HG03095 (cell line): Measurements from ENCODE around the gene GPR146.
A peak's percentile ranks its signal among the peaks of the same experiment; 100 is the strongest.
"Not testable (repeated sequence)": the region's sequence is repeated elsewhere in the genome, so short reads cannot be mapped to it uniquely, and the experiment has no call there.

Experiments
- ATAC-seq: cut with Tn5 transposase; IDR thresholded peaks from one replicate; pipeline ENCODE4 v1.9.1; 2021; ENCODE audit warnings: moderate library complexity; ENCODE audit not compliant: unreplicated experiment

The GPR146 gene

DNA sequence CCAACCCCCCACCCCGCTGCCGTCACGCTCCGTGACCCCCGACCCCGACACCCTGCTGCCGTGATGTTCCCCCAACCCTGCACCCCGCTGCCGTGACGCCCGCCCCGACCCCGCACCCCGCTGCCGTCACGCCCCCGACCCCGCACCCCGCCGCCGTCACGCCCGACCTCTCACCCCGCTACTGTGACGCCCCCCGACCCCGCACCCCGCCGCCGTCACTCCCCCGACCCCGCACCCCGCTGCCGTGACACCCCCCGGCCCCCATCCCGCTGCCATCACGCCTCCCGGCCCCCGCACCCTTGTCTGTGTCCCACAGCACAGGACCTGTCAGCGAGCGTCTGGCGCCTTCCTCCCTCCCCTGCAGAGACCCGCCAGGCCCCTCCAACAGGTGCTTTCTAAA lies 29.7 kb downstream of the GPR146 start:
- not testable (repeated sequence) for ATAC-seq

DNA sequence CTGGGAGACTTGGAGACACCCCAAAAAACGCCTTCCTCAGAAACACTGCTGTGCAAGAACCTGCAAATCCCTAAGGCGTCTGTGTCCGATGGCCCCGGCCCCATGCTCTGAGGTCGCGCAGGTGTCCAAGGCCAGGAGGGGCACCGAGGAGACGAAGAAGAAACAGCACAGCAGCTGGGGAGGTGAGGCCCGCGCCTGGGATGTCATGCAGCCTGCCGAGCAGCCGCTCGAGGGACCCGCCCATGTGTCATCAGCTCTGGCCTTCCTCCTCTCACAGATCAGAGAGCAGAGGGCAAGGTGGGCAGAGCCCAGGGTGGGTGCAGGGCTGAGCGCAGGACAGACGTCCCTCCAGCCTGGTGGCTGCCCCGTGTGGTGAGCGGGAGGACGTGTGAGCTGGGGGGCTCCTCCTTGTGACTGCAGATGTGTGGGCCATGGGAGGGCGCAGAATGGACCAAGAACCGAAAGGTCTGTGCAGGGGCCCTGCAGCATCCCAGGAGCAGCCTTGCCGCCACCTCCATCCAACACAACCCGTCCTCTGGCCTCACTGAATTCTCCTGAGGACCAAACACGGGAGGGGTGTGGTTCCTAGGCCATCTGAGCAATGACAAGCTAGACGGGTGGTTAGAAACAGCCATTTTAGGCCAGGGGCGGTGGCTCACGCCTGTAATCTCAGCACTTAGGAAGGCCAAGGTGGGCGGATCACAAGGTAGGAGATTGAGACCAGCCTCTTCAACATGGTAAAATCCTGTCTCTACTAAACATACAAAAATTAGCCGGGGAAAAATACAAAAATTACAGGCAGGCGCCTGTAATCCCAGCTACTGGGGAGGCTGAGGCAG lies 30.5 kb downstream of the GPR146 start:
- ATAC-seq = no peak

DNA sequence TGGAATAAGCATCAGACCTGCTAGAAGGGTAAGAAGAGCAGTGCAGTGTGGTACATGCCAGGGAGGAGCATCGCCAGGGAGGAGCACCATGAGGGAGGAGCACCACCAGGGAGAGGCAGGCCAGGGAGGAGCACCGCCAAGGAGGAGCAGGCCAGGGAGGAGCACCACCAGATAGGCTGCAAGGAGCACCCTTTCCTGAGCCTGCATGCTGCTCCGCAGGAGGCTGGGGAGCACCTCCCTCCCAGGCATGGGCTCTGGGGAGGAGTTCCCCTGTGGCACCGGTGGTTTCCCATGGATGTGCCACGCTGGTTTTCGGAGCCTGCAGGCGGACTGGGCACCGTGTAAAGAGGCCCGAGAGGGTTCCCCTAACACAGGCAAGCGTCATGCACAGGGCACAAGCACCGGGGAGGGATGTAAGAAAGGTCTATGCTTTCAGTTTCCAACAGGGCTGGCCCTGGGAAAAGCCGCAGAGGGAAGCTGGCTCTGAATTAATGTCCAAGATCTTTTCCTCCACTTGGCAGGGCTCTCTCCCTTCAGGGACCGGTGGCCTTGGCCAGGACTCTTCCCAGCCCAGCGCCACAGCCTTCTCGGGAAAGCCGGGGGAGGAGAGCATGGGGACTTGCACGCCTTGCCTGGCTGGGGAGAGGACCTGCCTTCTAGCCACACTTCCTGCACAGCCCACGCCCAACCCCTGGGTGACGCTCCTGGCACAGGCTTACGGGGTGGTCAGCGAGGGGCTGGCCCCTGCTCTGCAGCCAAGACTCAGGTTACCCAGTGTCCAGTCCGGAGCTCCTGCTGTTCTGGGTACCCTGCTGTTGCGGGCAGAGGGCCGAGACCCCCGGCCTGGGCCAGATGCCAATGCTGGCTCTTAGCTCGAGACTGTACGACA lies 32.1 kb downstream of the GPR146 start:
- no peak for ATAC-seq

DNA sequence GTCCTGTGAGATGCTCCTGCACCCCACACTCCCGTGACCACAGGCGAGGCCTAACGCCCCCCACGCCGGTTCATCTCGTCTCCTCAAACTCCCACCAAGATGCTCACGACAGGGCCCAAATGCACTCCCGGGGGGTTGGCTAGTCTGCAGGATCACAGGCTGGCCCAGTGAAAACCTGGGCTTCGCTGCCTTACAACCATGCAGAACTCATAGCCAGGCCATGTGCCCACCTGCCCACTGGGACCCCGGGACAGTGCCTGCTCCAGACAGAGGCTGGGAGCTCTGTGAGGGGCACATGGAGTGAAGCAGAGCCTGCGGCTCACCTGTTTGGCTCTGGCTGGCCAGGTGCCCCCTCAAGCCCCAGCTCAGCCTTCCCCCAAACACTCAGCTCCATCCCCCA lies 34.2 kb downstream of the GPR146 start:
- ATAC-seq = no peak

DNA sequence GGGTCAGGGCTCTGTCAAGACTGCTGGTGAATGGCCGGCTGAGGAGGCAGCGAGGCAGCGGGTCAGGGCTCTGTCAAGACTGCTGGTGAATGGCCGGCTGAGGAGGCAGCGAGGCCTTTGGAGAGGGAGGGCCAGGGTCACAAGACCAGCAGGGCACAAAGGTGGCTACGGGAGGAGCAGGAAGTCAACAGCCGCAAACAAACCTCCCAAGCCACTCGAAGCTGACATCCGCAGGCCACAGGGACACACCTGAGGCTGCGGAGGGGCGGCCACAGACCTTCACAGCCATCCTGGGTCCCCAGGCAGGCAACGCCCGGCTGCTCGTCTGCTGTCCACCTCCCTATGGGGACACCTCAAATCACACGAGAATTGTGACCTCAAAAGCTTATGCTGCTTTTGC lies 34.6 kb downstream of the GPR146 start:
- no peak for ATAC-seq

DNA sequence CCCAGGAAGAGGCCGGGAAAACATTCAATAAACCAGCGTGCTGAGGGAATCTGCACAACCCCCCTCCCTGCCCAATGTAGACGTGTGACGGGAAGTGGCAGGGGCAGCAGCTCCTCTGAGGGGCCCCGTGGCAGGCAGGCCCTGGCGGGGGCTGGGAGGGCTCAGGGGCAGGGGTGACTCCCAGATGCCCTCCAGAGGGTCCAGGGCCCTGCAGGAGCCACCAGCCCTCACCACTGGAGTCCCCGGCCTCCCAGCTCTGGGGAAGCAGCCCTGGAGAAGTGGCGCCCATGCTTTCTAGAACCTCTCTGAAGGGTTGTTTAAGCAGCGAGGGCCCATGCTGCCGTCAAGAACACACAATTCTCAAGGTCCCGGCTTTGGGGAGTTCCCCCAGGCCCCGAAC lies 35.2 kb downstream of the GPR146 start:
- no peak for ATAC-seq

DNA sequence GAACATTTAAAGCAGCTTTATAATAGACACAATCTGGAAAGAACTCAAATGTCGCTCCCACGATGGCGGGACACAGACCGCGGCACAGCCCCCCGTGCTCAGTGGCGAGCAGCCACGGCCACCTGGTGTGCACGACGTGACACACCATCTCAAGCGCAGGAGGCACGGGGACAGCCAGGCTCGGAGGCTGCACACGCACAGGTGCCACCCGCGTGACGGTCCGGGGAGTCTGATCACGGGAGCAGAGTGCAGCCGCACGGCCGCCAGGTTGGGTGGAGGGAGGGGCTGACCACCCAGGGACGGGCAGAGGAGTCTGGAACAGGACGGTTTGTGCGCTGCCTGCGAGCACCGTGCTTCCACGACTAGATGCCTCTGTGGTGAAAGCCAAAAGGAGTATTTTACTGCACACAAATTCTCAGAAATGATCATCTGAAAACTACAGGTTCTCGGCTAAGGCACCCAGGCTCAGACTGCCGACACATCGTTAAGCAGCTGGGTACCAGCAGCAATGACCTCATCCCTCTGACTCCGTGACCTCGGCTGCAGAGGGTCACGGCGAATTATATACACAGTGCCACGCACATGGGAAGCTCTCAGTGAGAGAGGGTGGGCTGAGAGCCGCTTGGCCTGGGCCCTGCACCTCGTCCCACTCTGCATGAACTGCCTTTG lies 36.0 kb downstream of the GPR146 start:
- ATAC-seq = no peak

DNA sequence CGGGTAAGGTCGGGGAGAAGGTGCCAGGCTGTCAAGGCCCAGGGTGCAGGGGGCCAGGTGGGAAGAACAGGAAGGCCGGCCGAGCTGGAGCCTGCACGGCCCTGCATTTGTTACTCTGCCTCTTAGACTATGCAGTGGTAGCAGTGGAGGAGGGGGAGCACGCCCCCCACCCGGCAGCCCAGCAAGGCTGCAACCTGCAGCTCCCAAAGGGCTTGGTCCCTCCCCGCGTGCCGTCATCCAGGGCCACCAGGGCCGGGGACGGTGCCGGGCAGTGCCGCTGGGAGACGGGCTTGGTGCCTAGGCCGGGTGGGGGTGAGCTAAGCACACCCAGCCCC lies 36.5 kb downstream of the GPR146 start:
- no peak for ATAC-seq

DNA sequence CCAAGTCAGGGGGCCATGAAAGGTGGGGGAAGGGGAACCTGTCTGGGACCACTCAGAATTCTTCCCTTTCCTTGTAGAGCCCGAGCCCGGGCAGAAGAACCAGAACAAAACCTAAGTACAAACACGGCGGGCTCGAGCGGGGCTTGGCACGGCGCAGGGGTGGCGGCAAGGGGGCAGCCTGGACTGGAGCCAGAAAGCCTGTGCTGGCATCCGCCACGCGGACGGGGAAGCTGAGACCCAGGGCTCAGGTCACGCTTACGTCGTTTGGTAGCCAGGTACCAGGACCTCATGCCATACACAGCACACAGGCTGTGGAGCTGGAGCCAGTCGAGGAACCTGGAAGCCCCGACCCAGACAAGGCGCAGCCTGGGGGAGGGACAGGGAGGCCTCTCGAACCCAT lies 37.0 kb downstream of the GPR146 start:
- no peak for ATAC-seq

DNA sequence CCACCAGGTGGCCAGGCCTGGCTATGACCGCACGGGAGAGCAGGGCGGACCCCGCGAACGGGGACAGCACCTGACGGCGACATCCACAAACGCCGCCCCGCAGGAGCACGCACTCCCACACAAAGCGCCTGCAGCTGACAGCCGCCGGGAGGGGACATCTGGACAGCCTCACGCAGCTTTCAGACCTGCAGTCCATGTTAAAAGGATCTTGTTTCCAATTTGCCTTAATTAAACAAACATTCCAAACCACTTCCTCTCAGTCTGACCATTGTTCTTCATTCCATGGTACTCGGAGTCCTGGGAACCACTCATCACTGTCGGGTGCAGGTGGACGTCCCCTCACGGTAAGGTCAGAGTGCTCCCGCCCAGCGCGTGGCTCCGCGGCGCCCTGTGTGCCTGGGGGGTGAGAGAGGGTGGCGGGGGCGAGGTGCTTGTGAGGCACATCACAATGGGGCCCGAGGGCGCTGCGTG lies 37.6 kb downstream of the GPR146 start:
- ATAC-seq = no peak

DNA sequence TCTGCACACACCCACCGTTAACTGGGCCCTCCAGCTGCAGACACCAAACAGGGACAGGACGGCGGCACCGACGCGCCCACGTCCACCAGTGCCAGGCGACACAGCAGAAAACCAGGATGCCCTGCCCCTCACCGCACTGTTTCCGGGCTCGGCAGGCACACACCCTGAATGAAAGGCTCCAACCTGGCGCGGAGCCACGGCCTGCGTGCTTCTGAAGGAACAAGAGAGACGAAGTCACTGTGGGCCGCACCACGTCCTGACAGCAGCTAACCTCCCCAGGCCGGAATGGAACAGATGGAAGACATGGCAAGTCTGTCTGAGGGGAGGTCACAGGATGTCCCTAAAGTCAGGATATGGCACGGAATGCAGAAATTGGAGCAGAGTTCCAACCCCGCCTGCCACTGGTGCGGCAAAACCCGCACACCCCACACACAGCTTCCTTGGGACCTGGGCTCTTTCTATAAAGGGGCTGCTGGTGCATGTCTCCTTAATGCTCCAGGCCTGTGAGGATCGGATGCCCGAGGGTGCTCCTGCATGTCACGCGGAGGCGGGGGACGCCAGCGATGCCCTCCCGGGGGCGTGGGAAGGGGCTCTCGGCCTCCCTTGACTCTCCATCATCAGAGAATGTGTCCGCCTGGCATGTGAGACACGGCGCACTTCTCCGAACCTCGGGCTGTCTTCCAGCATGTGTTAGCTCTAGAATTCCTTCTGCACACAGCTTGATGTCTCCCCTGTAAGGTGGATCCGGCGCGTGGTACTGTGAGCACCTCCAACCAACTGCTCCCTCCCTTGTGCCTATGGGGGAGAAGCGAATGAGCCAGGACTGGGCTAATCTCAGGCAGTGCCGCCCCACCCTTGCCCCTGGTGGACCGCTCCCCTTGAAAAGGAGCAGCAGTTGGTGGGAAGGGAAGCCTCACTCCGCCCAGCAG lies 39.6 kb downstream of the GPR146 start:
- no peak for ATAC-seq

DNA sequence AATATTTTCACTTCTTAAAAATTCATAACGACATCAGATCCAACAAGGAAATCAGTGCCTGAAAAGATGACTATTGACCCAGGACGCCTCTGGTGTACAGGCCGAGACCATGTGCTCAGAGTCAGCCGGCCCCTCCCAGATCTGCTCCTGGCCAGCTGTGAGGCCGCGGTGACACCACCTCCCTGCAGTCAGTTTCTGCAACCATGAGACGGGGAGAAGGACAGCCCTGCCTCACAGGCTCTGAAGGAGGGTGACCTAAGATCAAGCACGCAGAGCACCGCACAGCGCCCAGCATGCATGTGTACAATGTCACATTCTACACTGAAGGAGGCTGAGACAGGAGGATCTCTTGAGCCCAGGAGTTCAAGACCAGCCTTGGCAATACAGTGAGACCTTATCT lies 40.9 kb downstream of the GPR146 start:
- no peak for ATAC-seq

DNA sequence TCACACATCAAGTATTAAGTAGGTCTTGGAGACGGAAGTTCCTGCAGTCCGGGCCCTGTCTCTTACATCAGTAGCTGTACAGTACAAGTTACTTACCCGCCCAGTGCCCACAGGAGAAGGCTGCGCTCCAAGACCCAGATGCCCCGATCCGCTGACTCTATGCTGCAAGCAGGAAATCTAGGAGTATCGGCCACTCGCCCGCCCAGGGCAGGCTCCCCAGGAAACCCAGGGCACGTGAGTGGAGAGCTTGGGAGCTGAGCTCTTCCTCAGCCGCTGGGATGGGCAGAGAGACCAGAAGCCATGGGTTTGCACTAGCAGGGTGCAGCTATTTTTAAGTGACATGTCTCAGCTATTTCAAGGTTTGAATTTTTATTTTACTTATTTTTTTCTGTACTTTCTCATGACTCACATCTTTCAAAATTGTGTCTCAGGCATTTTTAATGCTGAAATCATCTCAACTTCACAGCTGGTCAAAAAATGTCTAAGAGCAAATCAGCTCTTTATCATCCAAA lies 41.6 kb downstream of the GPR146 start:
- no peak for ATAC-seq

DNA sequence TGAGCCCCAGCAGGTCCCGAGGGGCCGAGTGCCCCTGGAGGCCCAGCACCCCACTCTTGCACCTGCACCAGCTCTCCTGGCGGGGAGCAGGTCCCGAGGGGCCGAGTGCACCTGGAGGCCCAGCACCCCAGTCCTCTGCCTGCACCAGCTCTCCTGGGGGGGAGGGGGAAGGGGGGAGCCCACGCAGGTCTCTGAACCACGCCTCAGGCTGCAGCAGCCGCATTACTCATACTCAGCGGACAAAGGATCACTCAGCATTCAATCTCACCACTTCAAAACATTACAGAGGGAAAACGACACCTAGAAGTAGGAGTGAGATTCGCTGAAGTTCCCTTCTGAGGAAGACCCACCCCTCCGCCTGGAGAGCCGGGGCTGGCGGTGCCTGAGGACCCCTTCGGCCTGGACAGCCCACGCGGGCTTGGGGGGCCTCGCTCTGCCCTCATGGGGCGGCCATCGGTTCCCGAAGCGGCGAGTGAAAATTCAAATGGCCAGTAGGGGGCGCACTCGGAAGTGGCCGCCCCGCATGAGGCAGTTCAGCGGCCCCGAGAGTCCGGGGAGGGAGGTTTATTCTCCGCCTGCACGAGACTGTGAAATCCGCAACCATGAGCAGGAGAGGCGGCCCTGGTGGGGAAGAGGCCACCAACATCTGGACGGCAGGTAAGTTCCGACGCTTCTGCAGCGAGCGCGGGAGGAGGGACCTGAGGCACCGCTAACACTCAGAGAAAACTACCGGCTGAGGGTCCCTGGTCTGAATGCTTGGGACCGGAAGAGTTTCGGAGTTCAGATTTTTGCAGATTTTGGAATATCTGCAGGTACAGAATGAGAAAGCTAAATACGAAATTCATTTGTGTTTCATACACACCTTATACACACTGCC lies 42.5 kb downstream of the GPR146 start:
- ATAC-seq = peak; percentile 70

DNA sequence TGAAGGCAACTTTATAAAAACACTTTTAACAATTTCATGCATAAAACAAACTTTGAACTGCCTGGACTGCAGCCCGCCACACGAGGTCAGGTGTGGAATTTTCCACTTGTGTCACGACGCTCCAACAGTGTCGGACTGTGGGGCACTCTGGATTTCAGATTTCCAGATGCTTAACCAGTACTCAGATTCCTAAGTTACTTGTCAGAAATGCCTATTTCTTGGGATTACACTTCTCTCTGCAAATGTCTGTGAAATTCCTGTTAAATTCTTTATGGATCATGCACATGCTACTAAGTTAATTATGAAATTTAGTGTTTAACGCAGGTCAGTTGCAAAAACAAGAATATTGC lies 43.1 kb downstream of the GPR146 start:
- ATAC-seq = no peak

DNA sequence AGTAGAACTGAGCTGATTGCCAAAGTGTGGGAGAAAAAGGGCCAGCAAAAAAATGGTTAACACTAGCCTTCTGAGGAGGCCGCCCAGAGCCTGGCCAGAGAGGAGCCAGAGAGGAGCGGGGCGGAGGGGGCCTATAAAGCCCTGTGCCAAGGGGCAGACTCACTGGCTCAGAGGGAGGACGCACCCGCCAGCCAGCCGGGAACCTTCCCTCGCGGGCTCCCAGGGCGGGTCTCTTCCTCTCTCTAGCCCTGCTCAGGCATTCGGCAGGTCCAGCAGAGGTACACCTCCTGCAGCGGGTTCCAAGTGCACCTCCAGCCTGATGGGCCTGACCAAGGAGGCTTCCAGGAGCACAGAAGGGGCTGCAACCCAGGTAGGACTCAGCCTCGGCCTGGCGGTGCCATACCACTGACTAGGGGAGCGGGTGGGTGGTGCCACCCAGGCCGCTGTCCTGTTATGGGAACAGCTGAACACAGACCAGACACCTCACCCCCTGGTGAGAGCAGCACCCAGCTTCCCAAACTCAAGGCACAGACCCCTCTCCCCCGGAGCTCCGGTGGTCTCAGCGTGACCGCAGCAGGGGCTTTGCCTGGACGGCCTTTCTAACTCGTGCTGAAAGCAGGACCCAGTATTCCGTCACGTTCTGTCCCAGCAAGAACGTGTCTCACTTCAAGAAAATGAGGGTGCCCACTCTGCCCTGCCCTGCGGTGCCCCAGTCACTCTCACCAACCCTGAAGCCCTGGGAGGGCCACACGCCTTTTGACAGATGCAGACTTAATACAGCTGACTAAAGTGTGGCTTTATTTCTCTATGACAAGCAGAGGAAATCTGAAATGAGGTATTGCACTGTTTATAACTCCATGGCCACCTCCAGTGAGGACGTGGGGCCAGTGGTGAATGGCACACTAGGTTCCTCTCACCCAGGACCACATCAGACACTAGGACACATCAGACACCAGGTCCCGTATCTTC lies 43.9 kb downstream of the GPR146 start, which contains the start of gene GPER1:
GPER1 (plus strand) TSS at position 162 of the 969 bp plus-strand sequence. CDS start 3,616 bp downstream, outside the sequence.
- ATAC-seq = no peak

DNA sequence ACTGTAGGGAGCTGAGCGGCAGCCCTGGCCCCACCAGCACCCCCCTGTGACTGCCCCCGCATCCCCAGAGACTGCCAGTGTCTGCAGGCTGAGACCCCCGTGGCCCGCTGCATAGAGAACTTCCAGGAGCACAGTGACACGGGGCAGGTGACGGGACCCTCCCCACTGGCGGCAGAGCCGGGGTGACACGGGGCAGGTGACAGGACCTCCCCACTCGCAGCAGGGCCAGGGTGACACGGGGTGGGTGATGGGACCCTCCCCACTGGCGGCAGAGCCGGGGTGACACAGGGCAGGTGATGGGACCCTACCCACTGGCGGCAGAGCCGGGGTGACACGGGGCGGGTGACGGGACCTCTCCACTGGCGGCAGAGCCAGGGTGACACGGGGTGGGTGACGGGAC lies 45.9 kb downstream of the GPR146 start:
- no peak for ATAC-seq
